ENCODE data around the gene CDH26. TPM values are rescaled to one million over a fixed set of nuclear protein-coding genes. Genes with fewer than 3 reads are reported as not detected.

CDH26 gene
- total RNA-seq, 2 donors from 2014 or later: 0.26 to 0.33 TPM

GRCh38 chr20:59958626-59959025, 403 bp downstream of the CDH26 start:
- H3K27me3 ChIP-seq: no peaks in the 10 kb centered on the region
- ATAC-seq: no peak
- H3K4me3 ChIP-seq: no peak overlapping the region
- H3K27ac ChIP-seq: no peak overlapping the region
- 89 to 96% methylated on average over 4 of the region's 4 CpGs for WGBS, 2 donors
- intact Hi-C loops (cut with DNase I): no loop called here
- H3K9me3 ChIP-seq: no peaks in the 10 kb centered on the region
- TF ChIP-seq, protein P1, sequence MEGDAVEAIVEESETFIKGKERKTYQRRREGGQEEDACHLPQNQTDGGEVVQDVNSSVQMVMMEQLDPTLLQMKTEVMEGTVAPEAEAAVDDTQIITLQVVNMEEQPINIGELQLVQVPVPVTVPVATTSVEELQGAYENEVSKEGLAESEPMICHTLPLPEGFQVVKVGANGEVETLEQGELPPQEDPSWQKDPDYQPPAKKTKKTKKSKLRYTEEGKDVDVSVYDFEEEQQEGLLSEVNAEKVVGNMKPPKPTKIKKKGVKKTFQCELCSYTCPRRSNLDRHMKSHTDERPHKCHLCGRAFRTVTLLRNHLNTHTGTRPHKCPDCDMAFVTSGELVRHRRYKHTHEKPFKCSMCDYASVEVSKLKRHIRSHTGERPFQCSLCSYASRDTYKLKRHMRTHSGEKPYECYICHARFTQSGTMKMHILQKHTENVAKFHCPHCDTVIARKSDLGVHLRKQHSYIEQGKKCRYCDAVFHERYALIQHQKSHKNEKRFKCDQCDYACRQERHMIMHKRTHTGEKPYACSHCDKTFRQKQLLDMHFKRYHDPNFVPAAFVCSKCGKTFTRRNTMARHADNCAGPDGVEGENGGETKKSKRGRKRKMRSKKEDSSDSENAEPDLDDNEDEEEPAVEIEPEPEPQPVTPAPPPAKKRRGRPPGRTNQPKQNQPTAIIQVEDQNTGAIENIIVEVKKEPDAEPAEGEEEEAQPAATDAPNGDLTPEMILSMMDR (IDR thresholded peaks at IDR 0.05): no peak
- TF ChIP-seq POLR2A (IDR thresholded peaks at IDR 0.05): no peak
- no peaks in the 10 kb centered on the region for H3K36me3 ChIP-seq (replicated peaks in 1 of 2; ENCODE audit: insufficient read depth in 1 of 2, low read depth in 2 of 2)
- H3K4me1 ChIP-seq: peaks cover 11% of the 10 kb centered on the region
- DNase-seq: no peak

- intact Hi-C loops (cut with DNase I): no loop called here
- DNase-seq (no peak), ATAC-seq (no peak)
- WGBS, 2 donors: 58 to 65% methylated on average over 2 of the region's 2 CpGs
- Histone ChIP-seq H3K4me1 (peaks cover 11% of the 10 kb centered on the region), H3K4me3 (no peak overlapping the region), H3K27ac (no peak overlapping the region), H3K27me3 (no peaks in the 10 kb centered on the region), H3K36me3 (replicated peaks in 1 of 2; ENCODE audit: insufficient read depth in 1 of 2, low read depth in 2 of 2) (no peaks in the 10 kb centered on the region), H3K9me3 (no peaks in the 10 kb centered on the region)
- no peak for TF ChIP-seq POLR2A (IDR thresholded peaks at IDR 0.05)
- TF ChIP-seq, protein P1 (IDR thresholded peaks at IDR 0.05): no peak
Observed at GRCh38 chr20:59961423-59961822, 3.2 kb downstream of the CDH26 start.

DNA sequence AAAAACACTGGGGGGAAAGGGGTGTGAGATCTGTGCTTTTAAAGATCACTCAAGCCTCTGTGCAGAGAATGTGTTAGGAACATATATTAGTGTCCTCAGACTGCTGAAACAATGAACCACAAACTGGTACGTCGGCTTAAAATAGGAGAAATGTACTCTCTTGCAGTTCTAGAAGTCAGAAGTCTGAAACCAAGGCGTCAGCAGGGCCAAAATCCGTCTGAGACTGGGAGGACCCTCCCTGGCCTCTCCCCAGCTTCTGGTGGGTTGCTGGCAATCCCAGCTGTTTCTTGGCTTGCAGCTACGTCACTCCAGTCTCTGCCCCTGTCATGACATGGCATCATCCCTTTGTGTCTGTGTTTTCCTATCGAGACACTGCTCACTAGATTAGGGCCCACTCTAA, 3.9 kb downstream of the CDH26 start:
- H3K36me3 ChIP-seq (replicated peaks in 1 of 2; ENCODE audit: insufficient read depth in 1 of 2, low read depth in 2 of 2): no peaks in the 10 kb centered on the region
- TF ChIP-seq, protein P1 (IDR thresholded peaks at IDR 0.05): no peak
- TF ChIP-seq POLR2A (IDR thresholded peaks at IDR 0.05): no peak
- H3K27ac ChIP-seq: no peak overlapping the region
- H3K4me1 ChIP-seq: peaks cover 9% of the 10 kb centered on the region
- H3K27me3 ChIP-seq: no peaks in the 10 kb centered on the region
- 81 to 83% methylated on average over 6 of the region's 6 CpGs for WGBS, 2 donors
- intact Hi-C loops (cut with DNase I): no loop called here
- H3K4me3 ChIP-seq: no peak overlapping the region
- ATAC-seq: no peak
- no peaks in the 10 kb centered on the region for H3K9me3 ChIP-seq
- no peak for DNase-seq

DNA sequence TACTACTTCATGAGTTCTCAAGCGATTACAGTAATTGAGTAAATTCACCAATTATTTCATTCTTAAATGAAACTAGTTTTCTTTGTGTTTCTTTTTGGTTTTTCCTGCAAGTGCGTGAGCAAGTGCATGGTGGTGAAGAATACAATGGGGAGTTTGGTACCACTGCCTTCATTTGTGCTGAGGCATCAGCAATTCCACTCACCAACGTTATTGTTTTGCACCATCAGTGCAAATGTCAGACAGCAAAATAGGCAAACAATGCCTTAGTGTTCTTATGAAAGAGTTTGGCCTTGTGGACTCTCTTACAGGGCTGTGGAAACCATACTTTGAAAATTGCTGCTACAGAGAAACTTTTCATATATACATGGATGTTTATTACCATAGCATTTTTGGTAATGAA, 8.2 kb downstream of the CDH26 start:
- Histone ChIP-seq H3K36me3 (replicated peaks in 1 of 2; ENCODE audit: insufficient read depth in 1 of 2, low read depth in 2 of 2) (no peaks in the 10 kb centered on the region), H3K9me3 (no peaks in the 10 kb centered on the region), H3K27me3 (no peaks in the 10 kb centered on the region), H3K27ac (no peak overlapping the region), H3K4me3 (no peak overlapping the region), H3K4me1 (no peaks in the 10 kb centered on the region)
- ATAC-seq: no peak
- TF ChIP-seq, protein P1 (IDR thresholded peaks at IDR 0.05): no peak
- TF ChIP-seq POLR2A (IDR thresholded peaks at IDR 0.05): no peak
- WGBS, 2 donors: 82 to 84% methylated on average over 3 of the region's 3 CpGs
- no peak for DNase-seq
- intact Hi-C loops (cut with DNase I): no loop called here

DNA sequence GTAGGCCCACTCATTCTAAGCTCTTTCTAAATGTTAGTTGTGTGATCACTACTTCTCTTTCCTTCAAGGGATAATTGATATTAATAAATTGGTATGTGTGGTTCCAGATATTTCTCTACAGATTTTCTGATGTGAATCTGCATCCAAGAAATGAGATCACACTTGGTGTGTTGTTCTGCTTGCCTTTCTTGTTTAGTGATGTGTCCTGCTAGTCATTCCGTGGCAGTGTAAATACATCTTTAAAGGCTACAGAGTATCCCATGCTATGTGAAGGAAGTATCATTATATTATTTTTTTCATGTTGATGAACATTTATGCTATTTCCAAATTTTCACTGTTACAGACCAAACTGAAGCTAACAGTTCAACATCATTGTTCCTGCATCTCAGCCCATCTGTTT, 13.2 kb downstream of the CDH26 start:
- H3K9me3 ChIP-seq: no peaks in the 10 kb centered on the region
- no peaks in the 10 kb centered on the region for H3K36me3 ChIP-seq (replicated peaks in 1 of 2; ENCODE audit: insufficient read depth in 1 of 2, low read depth in 2 of 2)
- H3K27ac ChIP-seq: no peak overlapping the region
- no peak for TF ChIP-seq POLR2A (IDR thresholded peaks at IDR 0.05)
- TF ChIP-seq, protein P1 (IDR thresholded peaks at IDR 0.05): no peak
- DNase-seq (no peak), ATAC-seq (no peak)
- WGBS, 2 donors: 96 to 97% methylated on average over 1 of the region's 1 CpG
- H3K27me3 ChIP-seq: no peaks in the 10 kb centered on the region
- intact Hi-C loops (cut with DNase I): no loop called here
- H3K4me3 ChIP-seq: no peak overlapping the region
- H3K4me1 ChIP-seq: no peaks in the 10 kb centered on the region

Measured in body of pancreas (tissue), 4 donors.